HG03060 (cell line): Measurements from ENCODE around the gene EPS8L3.
"Not testable (repeated sequence)": the region's sequence is repeated elsewhere in the genome, so short reads cannot be mapped to it uniquely, and the experiment has no call there.

Experiments
- ATAC-seq: cut with Tn5 transposase; IDR thresholded peaks from one replicate; pipeline ENCODE4 v1.9.1; 2021; ENCODE audit warnings: low read depth, moderate number of reproducible peaks; ENCODE audit not compliant: unreplicated experiment

Gene EPS8L3

GRCh38 chr1:109766991-109767636 is 3.4 kb upstream of the EPS8L3 start:
- not testable (repeated sequence) for ATAC-seq

GRCh38 chr1:109765896-109766615 is 2.3 kb upstream of the EPS8L3 start:
- no peak for ATAC-seq

- ATAC-seq = no peak
These were observed 1.7 kb upstream of the EPS8L3 start for GRCh38 chr1:109765483-109765815.

GRCh38 chr1:109764561-109765482 is 1.1 kb upstream of the EPS8L3 start:
- no peak for ATAC-seq

- no peak for ATAC-seq
These were observed 690 bp downstream of the EPS8L3 start for GRCh38 chr1:109762821-109763645.

- no peak for ATAC-seq
These were observed 1.6 kb downstream of the EPS8L3 start for GRCh38 chr1:109762039-109762585.

- ATAC-seq = no peak
These were observed 2.3 kb downstream of the EPS8L3 start for GRCh38 chr1:109761227-109762038.

- ATAC-seq = no peak
These were observed 3.0 kb downstream of the EPS8L3 start for GRCh38 chr1:109760581-109761226.

GRCh38 chr1:109759513-109760334 is 4.0 kb downstream of the EPS8L3 start:
- no peak for ATAC-seq

GRCh38 chr1:109757936-109758786 is 5.6 kb downstream of the EPS8L3 start:
- no peak for ATAC-seq

GRCh38 chr1:109756848-109757521 is 6.7 kb downstream of the EPS8L3 start:
- no peak for ATAC-seq

GRCh38 chr1:109756325-109756724 is 7.4 kb downstream of the EPS8L3 start:
- ATAC-seq = not testable (repeated sequence)

- ATAC-seq = no peak
These were observed 9.0 kb downstream of the EPS8L3 start for GRCh38 chr1:109754738-109755137.

GRCh38 chr1:109751531-109752260 is 12.0 kb downstream of the EPS8L3 start:
- no peak for ATAC-seq

GRCh38 chr1:109750920-109751319 is 12.8 kb downstream of the EPS8L3 start:
- no peak for ATAC-seq
